Glomerular visceral epithelial cell (primary cell): ENCODE measurements around the gene GALNT12.
A peak's percentile ranks its signal among the peaks of the same experiment; 100 is the strongest.

Experiments
- DNase-seq: peaks from one replicate; pipeline ENCODE4 v3.0.0-alpha.2; 2016; ENCODE audit errors: extremely low spot score

Gene GALNT12

GRCh38 chr9:98801969-98802371, 5.5 kb upstream of the GALNT12 start:
- no peak for DNase-seq

- no peak for DNase-seq
These were observed 3.4 kb upstream of the GALNT12 start for GRCh38 chr9:98804083-98804482.

- DNase-seq, result peak; percentile 21
These were observed 1.8 kb upstream of the GALNT12 start for GRCh38 chr9:98805506-98806272.

- DNase-seq, result peak; percentile 67
These were observed 955 bp upstream of the GALNT12 start for GRCh38 chr9:98806394-98807035.

- peak; percentile 34 for DNase-seq
These were observed 335 bp downstream of the GALNT12 start for GRCh38 chr9:98807814-98808195.

- DNase-seq, result peak; percentile 83
These were observed 943 bp downstream of the GALNT12 start for GRCh38 chr9:98808411-98808815.

- no peak for DNase-seq
These were observed 1.4 kb downstream of the GALNT12 start for GRCh38 chr9:98808875-98809274.

GRCh38 chr9:98809311-98810101, 2.0 kb downstream of the GALNT12 start:
- DNase-seq, result no peak

GRCh38 chr9:98810102-98810842, 2.8 kb downstream of the GALNT12 start:
- no peak for DNase-seq

- peak; percentile 75 for DNase-seq
These were observed 3.7 kb downstream of the GALNT12 start for GRCh38 chr9:98811051-98811650.

- no peak for DNase-seq
These were observed 8.0 kb downstream of the GALNT12 start for GRCh38 chr9:98815391-98815951.

- no peak for DNase-seq
These were observed 11.3 kb downstream of the GALNT12 start for GRCh38 chr9:98818764-98819163.

GRCh38 chr9:98819231-98819630, 11.8 kb downstream of the GALNT12 start:
- no peak for DNase-seq

- DNase-seq, result no peak
These were observed 14.4 kb downstream of the GALNT12 start for GRCh38 chr9:98821831-98822230.

- no peak for DNase-seq
These were observed 15.2 kb downstream of the GALNT12 start for GRCh38 chr9:98822661-98823060.

- DNase-seq, result no peak
These were observed 16.3 kb downstream of the GALNT12 start for GRCh38 chr9:98823666-98824334.

GRCh38 chr9:98825414-98825813, 17.9 kb downstream of the GALNT12 start:
- no peak for DNase-seq

GRCh38 chr9:98826716-98827115, 19.2 kb downstream of the GALNT12 start:
- DNase-seq, result no peak

- DNase-seq, result no peak
These were observed 22.3 kb downstream of the GALNT12 start for GRCh38 chr9:98829766-98830165.

- no peak for DNase-seq
These were observed 23.1 kb downstream of the GALNT12 start for GRCh38 chr9:98830554-98830953.

GRCh38 chr9:98831696-98832095, 24.2 kb downstream of the GALNT12 start:
- DNase-seq, result no peak
